ENCODE measurements around the gene GOLGA6L2. TPM values are rescaled to one million over a fixed set of nuclear protein-coding genes. Genes with fewer than 3 reads are reported as not detected.

Gene GOLGA6L2
- total and polyA plus RNA-seq, 2 of the 8 experiments (the other 6 are each of a cell fraction or from before 2014, with no cell fraction given), result not detected

DNA sequence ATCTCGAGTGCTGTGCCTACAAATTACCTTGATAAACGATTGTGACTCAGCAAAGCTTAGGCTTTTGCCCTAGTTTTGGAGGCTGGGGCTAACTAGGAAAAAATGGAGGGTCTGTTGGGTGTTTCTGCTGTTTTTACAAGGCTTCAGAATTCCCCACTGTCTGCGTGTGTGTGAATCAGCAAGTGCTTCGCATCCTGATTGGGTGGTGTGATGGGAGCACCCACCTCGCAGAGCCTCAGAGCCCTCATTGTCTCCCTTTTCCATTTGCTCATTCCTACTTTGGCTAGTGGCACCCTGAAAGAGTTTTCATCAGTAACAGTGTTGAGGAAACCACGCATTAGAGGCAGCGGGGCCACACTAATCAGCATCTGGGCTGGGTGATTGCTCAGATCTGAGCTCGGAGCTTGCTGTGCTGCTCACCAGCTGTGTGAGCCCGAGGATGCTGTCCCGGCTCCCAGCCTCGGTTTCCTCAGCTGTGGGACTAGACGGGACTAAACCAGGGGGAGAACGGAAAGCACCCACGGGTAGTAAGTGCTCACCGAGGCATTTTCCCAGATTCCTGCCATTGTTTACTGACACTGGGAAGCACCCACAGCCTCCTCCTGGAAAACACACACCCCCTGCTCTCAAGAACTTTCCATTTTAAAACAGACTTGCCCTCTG lies 51.9 kb downstream of the GOLGA6L2 start (continued):
- TF ChIP-seq FOSL1 (IDR thresholded peaks at IDR 0.05; ENCODE audit: insufficient read depth, low read depth, low read length) (no peak), YY1 (IDR thresholded peaks at IDR 0.05; ENCODE audit: low read depth, low read length) (no peak)

Other genes starting within 250 kb of the GOLGA6L2 start
- gene GOLGA6L26, start 113.0 kb downstream of the GOLGA6L2 start, total RNA-seq (2021; fragmentation: NEBNext Ultra II Directional; extraction: Animal tissue kit (Norgen Biotek cat#: 25700)), result not detected in 2 replicates
- gene GOLGA6L26, start 113.0 kb downstream of the GOLGA6L2 start, polyA plus RNA-seq (2011; rRNA removed), result not detected in 2 replicates
- gene GOLGA8S, start 92.5 kb downstream of the GOLGA6L2 start, total RNA-seq (2021; fragmentation: NEBNext Ultra II Directional; extraction: Animal tissue kit (Norgen Biotek cat#: 25700)), result 0.11 and 0.17 TPM in 2 replicates
- gene GOLGA8S, start 92.5 kb downstream of the GOLGA6L2 start, polyA plus RNA-seq (2011; rRNA removed), result 0.05 TPM in 2 replicates
- not detected in 2 replicates for gene MKRN3, start 118.4 kb upstream of the GOLGA6L2 start, total RNA-seq (2021; fragmentation: NEBNext Ultra II Directional; extraction: Animal tissue kit (Norgen Biotek cat#: 25700))
- not detected in 2 replicates for gene MKRN3, start 118.4 kb upstream of the GOLGA6L2 start, polyA plus RNA-seq (2011; rRNA removed)
- gene MAGEL2, start 200.6 kb upstream of the GOLGA6L2 start, total RNA-seq (2021; fragmentation: NEBNext Ultra II Directional; extraction: Animal tissue kit (Norgen Biotek cat#: 25700)), result 4.5 TPM in 2 replicates
- gene MAGEL2, start 200.6 kb upstream of the GOLGA6L2 start, polyA plus RNA-seq (2011; rRNA removed), result 0.63 and 1.1 TPM in 2 replicates
- 27.4 and 29.4 TPM in 2 replicates for gene NDN, start 240.1 kb upstream of the GOLGA6L2 start, total RNA-seq (2021; fragmentation: NEBNext Ultra II Directional; extraction: Animal tissue kit (Norgen Biotek cat#: 25700))
- 39.3 and 40.9 TPM in 2 replicates for gene NDN, start 240.1 kb upstream of the GOLGA6L2 start, polyA plus RNA-seq (2011; rRNA removed)

Measured in H1 (cell line).